ACHN (cell line): ENCODE measurements around the gene LTA.

Experiments
- DNase-seq: peaks from one replicate; pipeline ENCODE4 v3.0.0-alpha.2; 2015
- in situ Hi-C: cut with HindIII; loops from 2 replicates; pipeline ENCODE4 v1.10.0; 2017; ENCODE audit warnings: low sequenced_read_pairs, low pct_ligation_motif_present, low pct_unique_long_range_greater_than_20kb

LTA gene

GRCh38 chr6:31615748-31616147, 43.7 kb downstream of the LTA start:
- in situ Hi-C loops = no loop called here
- DNase-seq = no peak

- no peak for DNase-seq
- in situ Hi-C loops = no loop called here
These were observed 44.9 kb downstream of the LTA start for GRCh38 chr6:31617010-31617409.

GRCh38 chr6:31619805-31620585, 47.9 kb downstream of the LTA start:
- peak; percentile 97 for DNase-seq
- in situ Hi-C loops = no loop called here

- DNase-seq = peak; percentile 62
- in situ Hi-C loops = no loop called here
These were observed 48.7 kb downstream of the LTA start, which contains the start of gene PRRC2A for GRCh38 chr6:31620586-31621319. Gene PRRC2A (plus strand): TSS chr6:31620715. CDS start chr6:31622790, 2,075 bp downstream.

GRCh38 chr6:31621320-31621939, 49.3 kb downstream of the LTA start:
- DNase-seq = no peak
- in situ Hi-C loops = no loop called here

- no peak for DNase-seq
- in situ Hi-C loops = no loop called here
These were observed 49.9 kb downstream of the LTA start for GRCh38 chr6:31621991-31622390.

GRCh38 chr6:31622684-31623091, 50.6 kb downstream of the LTA start:
- in situ Hi-C loops = no loop called here
- no peak for DNase-seq
